ENCODE data around the gene TFEC.
"Not testable (repeated sequence)": the region's sequence is repeated elsewhere in the genome, so short reads cannot be mapped to it uniquely, and the experiment has no call there.

Gene TFEC

DNA sequence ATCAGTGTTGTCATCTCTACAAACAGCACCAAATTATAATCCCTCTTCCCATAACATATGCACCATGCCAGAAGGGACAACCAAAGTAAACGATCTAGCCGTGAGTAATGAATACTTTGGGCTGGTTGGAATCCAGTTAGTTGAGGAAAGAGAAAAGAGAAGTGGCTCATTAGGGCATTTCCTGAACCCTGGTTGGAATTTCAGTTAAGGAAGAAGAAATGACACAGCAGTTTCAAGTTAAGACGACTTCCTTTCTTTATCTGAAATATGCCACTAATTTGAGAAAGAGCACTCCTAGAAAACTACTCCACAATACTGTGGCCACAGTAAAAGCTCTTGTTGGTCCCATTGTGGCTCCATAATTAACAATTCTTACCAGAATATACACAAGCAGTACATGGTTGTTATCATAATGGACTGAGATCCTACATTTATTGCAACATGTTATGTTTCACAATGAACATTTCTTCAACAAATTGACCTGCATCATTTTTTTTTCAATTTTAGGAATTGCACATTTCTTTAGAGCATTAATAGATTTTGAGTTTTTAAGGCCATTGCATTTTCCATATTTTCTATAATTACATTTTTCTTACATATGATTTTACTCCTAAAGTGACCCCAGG lies at the start of gene TFEC:
Gene TFEC, minus strand, starts transcription at position 113 of the 626 bp plus-strand sequence. CDS start 46,322 bp downstream, outside the sequence.
- DNase-seq, result no peak

DNA sequence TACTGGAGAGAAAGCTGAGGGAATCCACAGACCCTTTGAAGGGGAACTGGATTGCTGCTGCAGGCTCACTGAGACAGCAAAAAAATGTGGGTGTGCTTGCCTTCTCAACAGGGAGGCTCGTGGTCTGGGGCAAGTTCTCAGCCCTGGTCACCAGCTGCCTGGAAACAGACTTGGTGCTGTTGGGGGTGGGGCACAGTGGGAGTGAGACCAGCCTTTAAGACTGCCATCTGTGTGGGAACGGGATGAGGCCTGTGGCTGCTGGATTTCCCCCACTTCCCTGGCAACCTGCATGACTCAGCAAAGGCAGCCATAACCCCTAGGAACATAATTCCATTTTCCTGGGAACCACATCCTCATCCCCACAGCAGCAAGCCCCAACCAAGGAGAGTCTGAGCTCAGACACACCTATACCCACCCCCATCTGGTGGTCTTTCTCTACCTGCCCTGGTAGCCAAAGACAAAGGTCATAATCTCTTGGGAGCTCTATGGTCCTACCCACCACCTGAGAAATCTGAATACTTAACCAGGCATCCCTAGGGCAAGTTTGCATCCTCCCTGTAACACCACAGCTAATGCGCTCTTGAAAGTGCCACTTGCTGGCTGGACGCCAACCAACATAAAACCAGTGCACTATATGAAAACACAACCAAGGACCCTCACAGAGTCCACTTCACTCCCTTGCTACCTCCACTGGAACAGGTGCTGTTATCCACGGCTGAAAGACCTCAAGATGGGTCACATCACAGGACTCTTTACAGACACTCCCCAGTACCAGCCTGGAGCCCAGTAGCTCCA lies 45.0 kb upstream of the TFEC start:
- DNase-seq, result no peak

GRCh38 chr7:116071629-116072028 lies 41.1 kb upstream of the TFEC start:
- no peak for DNase-seq

DNA sequence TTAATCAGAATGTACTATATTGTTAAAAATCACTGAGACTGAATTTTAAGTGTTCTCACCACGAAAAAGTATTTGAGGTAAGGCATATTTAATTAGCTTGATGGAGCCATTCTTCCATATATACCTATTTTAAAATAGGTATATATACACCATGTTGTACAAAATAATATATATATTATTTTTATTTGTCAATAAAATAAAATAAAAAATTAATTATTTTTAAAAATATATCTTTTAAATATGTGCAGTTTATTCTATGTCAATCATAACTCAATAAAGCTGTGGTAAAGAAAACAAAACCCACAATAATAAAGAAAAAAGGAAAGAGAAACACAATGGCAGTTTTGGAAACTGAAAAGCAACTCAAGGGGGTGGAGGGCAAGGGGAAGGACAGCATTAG lies 33.6 kb upstream of the TFEC start:
- DNase-seq, result no peak

DNA sequence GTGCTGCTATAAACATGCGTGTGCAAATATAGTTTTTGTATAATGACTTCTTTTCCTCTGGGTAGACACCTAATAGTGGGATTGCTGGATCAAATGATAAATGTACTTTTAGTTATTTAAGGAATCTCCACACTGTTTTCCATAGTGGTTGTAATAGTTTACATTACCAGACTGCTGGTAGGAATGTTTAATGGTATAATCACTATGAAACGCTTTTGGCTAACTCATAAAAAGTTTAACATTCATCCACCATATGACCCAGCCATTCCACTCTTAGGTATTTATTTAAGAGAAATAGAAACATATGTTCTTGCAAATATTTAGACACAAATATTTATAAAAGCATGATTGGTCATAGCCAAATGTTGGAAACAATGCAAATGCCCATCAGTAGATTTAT lies 32.1 kb upstream of the TFEC start:
- DNase-seq, result no peak

GRCh38 chr7:116052006-116052405 lies 21.4 kb upstream of the TFEC start:
- DNase-seq, result no peak

DNA sequence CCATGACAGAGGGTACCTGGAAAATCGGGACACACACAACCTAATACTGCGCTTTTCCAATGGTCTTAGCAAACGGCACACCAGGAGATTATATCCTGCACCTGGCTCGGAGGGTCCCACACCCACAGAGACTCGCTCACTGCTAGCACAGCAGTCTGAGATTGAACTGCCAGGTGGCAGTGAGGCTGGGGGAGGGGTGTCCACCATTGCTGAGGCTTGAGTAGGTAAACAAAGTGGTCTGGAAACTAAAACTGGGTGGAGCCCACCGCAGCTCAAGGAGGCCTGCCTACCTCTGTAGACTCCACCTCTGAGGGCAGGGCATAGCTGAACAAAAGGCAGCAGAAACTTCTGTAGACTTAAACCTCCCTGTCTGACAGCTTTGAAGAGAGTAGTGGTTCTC lies 16.7 kb upstream of the TFEC start:
- DNase-seq, result not testable (repeated sequence)

DNA sequence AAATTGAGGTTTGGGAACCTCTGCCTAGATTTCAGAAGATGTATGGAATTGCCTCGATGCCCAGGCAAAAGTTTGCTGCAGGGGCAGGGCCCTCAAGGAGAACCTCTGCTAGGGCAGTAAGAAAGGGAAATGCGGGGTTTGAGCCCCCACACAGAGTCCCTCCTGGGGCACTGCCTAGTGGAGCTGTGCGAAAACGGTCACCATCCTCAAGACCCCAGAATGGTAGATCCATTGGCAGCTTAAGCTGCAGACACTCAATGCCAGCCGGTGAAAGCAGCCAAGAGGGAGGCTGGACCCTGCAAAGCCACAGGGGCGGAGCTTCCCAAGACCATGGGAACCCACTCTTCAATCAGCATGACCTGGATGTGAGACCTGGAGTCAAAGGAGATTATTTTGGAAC lies 15.0 kb upstream of the TFEC start:
- no peak for DNase-seq

DNA sequence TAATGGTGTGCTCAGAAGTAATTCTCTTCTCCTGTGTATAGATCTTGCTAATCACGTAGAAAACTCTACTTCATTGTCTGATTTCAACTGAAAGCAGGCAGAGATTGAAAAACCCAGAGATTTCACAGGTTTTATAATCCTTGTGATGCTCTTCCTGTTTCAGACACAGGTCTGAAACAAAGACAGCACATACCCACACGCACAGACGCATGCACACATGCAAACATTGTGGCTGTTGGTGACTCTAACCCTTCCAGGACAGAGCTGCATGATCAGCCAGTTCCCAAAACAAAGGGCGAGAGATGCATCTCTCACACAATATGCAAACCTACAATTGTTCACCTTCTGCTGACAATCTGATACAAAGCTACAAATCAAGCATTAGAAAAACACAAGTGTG lies 11.1 kb upstream of the TFEC start:
- DNase-seq, result no peak

DNA sequence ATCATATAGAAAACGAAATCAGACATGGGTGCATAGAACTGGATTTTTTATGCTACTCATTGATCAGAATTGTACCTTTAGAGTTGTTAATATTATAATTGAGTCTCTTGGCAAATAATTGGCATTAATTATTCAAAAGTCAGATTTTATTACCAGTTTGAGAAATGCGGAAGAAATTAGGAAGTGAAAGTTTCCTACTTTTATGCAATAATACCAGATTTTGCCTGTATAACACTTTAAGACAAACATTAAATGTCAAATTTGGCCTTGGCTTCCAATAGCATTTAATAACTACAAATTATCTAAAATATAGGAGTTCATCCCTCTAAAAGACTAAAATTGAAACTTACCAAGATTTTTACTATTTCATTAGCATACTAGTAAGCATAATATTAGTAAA lies 6.8 kb upstream of the TFEC start:
- no peak for DNase-seq

DNA sequence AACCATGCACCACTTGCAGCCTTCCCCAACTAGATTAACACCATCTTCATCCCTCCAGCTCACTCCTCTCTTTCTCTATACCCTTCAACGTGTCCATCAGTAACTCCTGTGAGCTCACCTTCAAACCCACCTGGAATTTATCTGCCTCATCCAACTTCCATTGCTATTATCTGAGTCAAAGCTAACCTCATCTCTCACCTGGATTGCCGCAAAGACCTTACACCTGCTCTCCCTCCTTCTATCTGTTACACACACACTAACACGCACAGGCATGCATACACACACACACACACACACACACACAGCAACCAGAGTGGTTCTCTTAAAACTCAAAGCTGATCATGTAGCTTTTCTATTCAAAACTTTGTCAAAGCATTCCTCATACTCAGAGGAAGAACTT lies 3.8 kb upstream of the TFEC start:
- DNase-seq, result no peak

DNA sequence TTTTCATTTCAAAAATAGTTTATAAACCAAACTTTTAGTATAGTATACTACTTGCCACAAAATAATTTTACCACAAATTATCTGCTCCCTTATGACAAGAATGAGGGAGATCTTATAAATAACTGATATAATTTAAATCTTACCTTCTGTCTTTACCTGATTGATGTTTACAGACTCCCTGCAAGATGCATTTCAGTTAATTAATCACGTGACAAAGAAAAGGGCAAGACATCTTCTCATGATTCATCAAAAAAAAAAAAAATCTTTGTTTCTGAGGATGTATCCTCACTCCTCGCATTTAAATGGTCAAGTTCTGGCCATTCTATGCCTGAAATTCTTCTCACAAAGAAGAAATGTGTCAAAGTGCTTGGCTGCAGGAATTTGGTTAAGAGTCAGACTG lies 2.3 kb upstream of the TFEC start:
- no peak for DNase-seq

DNA sequence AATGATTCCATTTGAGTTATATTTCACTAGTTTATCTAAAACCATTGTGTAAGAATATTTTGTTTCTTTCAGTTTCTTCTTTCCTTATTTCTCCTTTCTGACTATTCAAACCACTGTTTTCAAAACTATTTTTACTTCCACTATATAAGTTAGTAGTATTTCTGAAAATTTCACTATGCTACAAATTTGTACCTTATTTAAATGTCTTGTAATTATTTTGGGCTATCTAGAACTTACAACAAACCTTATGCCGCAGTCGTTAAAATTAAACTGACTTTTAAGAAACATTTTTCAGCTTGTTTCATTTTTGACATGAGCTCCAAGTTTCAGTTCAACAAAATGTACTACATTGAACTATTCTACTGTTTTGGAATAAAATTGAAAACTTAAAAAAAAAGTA lies 1.8 kb downstream of the TFEC start:
- DNase-seq, result no peak

- no peak for DNase-seq
Measured at GRCh38 chr7:116027786-116028185, 2.8 kb downstream of the TFEC start.

DNA sequence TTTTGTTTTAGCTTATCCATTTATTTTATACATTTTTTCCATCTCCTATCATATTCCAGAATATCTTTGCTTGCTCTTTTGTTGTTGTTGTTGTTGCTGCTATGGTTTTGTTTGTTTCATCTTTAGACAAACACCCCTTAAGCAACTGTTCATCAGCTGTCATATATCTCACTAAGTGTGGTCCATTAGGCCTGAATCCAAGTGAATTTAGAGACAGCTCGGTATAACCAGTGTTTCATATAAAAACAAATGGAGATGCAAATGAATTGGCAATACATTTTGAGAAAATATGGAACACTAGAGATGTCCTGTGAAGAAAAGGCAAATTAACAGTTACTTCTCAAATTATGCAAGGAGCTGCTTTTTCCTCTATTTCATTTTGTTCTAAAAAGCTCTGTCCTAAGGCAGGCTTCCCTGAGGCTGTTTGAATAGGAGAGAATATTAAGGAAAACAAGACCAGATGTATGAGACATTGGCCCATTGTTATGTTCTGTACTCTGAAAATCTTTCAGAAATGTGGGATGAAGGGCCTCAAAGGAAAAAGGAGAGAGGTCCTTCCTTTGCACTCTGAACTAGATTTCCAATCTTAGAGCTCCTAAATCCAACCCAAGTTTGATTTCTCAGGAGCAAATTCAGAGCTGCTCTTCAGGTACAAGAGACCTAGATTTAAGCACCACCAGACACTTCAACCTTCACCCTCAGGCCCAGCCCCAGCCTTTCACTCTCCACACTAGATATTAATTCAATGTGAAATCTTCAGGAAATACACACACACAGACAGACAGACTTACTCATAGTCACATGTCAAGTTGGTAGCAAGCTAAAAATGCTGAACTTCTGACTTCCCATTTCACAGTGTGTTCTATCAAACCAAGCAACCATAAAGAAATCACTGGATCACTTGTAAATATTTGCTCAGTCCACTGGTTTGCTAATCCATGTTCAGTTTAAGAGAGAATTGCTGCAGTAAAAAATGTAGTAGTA lies 5.4 kb downstream of the TFEC start:
- DNase-seq, result no peak

- no peak for DNase-seq
Measured at GRCh38 chr7:116021237-116021636, 9.3 kb downstream of the TFEC start.

DNA sequence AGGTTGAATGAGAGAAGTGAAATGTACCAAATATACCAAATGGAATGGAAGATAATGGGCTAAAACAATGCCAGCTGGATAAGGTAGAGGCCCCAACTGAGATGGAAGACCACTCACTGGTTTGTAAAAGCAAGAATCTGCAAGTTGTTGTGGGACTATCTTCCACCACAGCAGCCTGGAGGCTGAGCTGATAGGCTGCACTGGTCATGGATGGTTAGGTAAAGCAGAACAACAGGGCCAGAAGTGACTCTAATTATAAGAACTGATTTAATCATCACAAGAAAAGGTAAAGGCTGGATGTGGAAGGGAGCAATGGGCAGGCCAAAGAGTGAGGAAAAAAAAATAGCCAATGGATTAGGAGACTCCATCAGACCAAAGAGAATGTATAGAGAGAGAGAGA lies 11.8 kb downstream of the TFEC start:
- DNase-seq, result no peak

DNA sequence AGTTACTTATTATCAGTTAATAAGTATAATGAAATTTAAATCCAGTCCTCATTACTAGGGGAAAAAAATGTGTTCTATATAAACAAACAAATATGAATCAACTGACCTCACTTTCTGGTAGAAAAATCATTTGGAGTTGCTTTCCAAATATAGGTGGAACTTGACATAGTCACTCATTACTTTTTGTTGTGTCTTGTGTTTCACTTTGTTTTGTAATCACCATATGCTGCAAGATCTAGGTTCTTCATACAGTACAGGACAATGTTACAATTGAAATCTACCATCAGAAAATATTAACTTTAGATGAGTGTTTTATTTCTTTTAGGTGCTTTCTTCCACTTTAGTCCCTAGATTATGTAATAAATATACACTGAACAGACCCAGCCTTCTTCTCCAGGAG lies 16.9 kb downstream of the TFEC start:
- no peak for DNase-seq

GRCh38 chr7:116011584-116011983 lies 19.0 kb downstream of the TFEC start:
- no peak for DNase-seq

DNA sequence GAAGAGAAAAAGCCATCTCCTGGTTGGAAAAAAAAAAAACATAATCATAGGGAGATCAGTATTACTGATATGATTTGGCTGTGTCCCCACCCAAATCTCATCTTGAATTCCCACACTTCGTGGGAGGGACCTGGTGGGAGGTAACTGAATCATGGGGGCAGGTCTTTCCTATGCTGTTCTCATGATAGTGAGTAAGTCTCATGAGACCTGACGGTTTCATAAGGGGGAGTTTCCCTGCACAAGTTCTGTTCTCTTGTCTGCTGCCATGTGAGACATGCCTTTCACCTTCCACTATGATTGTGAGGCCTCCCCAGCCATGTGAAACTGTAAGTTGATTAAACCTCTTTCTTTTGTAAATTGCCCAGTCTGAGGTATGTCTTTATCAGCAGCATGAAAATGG lies 25.8 kb downstream of the TFEC start:
- not testable (repeated sequence) for DNase-seq

GRCh38 chr7:115997221-115997620 lies 33.3 kb downstream of the TFEC start:
- DNase-seq, result no peak

DNA sequence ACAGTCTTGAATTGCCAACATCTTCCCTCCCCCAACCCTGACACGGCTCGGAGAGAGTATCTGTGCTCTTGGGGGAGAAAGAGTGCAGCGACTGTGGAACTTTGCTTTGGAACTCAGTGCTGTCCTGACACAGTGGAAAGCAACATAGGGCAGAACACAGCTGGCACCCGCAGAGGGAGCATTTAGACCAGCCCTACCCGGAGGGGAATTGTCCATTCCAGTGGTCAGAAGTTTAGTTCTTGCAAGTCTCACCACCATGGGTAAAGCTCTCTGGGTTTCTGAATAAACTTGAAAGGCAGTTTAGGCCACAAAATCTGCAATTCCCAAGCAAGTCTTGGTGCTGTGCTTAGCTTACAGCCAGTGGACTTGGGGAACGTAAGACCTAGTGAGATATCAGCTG lies 34.9 kb downstream of the TFEC start:
- no peak for DNase-seq

DNA sequence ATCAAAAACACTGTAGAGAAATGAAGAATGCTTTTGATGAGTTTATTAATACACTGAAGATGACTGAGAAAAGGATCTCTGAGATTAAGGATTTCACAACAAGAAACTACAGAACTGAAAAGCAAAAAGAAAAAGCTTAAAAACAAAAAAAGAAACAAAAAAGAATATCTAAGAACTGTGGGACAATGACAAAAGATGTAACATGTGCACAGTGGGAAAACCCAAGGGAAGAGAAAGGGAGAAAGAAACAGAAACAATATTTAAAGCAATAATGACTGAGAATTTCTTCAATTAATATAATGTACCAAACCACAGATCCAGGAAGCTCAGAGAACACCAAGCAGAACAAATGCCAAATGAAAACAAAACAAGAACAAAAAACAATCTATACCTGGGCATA lies 42.2 kb downstream of the TFEC start:
- DNase-seq, result no peak

GRCh38 chr7:115987486-115987885 lies 43.1 kb downstream of the TFEC start:
- DNase-seq, result no peak

Data from activated naive CD4-positive, alpha-beta T cell (primary cell).